MCF 10A (cell line): ENCODE results near the gene SEPTIN8. TPM values are rescaled to one million over a fixed set of nuclear protein-coding genes. Genes with fewer than 3 reads are reported as not detected.
A peak's percentile ranks its signal among the peaks of the same experiment; 100 is the strongest.

Experiments used
- BruUV-seq: library from RNA; stranded (reverse); fragments of 400-500 nt; replicated peaks from 2 replicates; lab custom pipeline; 2021; lab: Mats Ljungman, UMichigan
- CTCF ChIA-PET: fragments of 300-600 bp; sonication (Branson Sonifier 250); formaldehyde crosslinking; extraction: SDS; loops from one replicate; lab custom pipeline; 2021; ENCODE audit warnings: antibody characterized with exemption, inconsistent platforms; lab: Yijun Ruan, JAX
- POLR2A ChIA-PET: fragments of 300-600, 350-650 bp; sonication (Branson Sonifier 250); formaldehyde crosslinking; extraction: SDS; loops from one replicate; lab custom pipeline; 2020; ENCODE audit warnings: antibody characterized with exemption, inconsistent platforms; lab: Yijun Ruan, JAX
- DNase-seq: peaks from one replicate; pipeline ENCODE4 v3.0.0-alpha.2; 2018; ENCODE audit not compliant: unreplicated experiment
- H3K27ac Mint-ChIP-seq: one replicate; pipeline ENCODE4 v1.8.0; 2022; ENCODE audit warnings: mild to moderate bottlenecking, low read depth, mixed read lengths; ENCODE audit not compliant: unreplicated experiment
- H3K27me3 Mint-ChIP-seq: one replicate; pipeline ENCODE4 v1.8.0; 2022; ENCODE audit warnings: mixed read lengths; ENCODE audit not compliant: insufficient read depth, unreplicated experiment
- H3K36me3 Mint-ChIP-seq: one replicate; pipeline ENCODE4 v1.8.0; 2022; ENCODE audit warnings: mild to moderate bottlenecking, moderate library complexity, mixed read lengths; ENCODE audit not compliant: insufficient read depth, unreplicated experiment
- H3K4me1 Mint-ChIP-seq: one replicate; pipeline ENCODE4 v1.8.0; 2022; ENCODE audit warnings: mixed read lengths; ENCODE audit not compliant: insufficient read depth, unreplicated experiment
- H3K4me3 Mint-ChIP-seq: one replicate; pipeline ENCODE4 v1.8.0; 2022; ENCODE audit warnings: mild to moderate bottlenecking, moderate library complexity, mixed read lengths; ENCODE audit not compliant: unreplicated experiment
- H3K9me3 Mint-ChIP-seq: one replicate; pipeline ENCODE4 v1.8.0; 2022; ENCODE audit warnings: mixed read lengths; ENCODE audit not compliant: unreplicated experiment
- CTCF ChIP-seq: fragments of 200-600 bp; IDR thresholded peaks from one replicate; pipeline ENCODE4 v1.8.0; 2022; ENCODE audit warnings: antibody characterized with exemption, mild to moderate bottlenecking; ENCODE audit not compliant: unreplicated experiment
- intact Hi-C: fragments of 100-400 bp; cut with micrococcal nuclease; formaldehyde crosslinking; loops from 2 replicates; pipeline ENCODE4 v1.14.1; 2022
- total RNA-seq: library from RNA; stranded (reverse); gene quantifications from 2 replicates; pipeline ENCODE4 v1.2.3, GENCODE V29; 2022

Gene SEPTIN8
- total RNA-seq, 1 experiment from 2014 or later: 34.8 TPM

GRCh38 chr5:132729896-132730295, 47.1 kb downstream of the SEPTIN8 start:
- no peak for DNase-seq
- no TSS peak for BruUV-seq
- intact Hi-C loops: no loop called here
- Mint-ChIP-seq H3K27me3 (no peaks in the 10 kb centered on the region), H3K27ac (no peak overlapping the region), H3K36me3 (peaks cover 48% of the 10 kb centered on the region), H3K9me3 (no peaks in the 10 kb centered on the region), H3K4me1 (peaks cover 7% of the 10 kb centered on the region), H3K4me3 (no peak overlapping the region)
- TF ChIP-seq CTCF: no peak
- CTCF ChIA-PET: interaction anchor here (0.6 to 1.8 kb wide), 5 partner anchors 10 to 1121 kb away, joined by 3 to 6 read pairs (median 4); no protein-coding TSS in a partner anchor
- POLR2A ChIA-PET: no interaction called here

- Mint-ChIP-seq H3K4me1 (no peaks in the 10 kb centered on the region), H3K27ac (no peak overlapping the region), H3K4me3 (no peak overlapping the region), H3K9me3 (no peaks in the 10 kb centered on the region), H3K36me3 (peaks cover 28% of the 10 kb centered on the region), H3K27me3 (no peaks in the 10 kb centered on the region)
- TF ChIP-seq CTCF: no peak
- ChIA-PET POLR2A (interaction anchor here (0.7 to 5.0 kb wide), 5 partner anchors 9 to 147 kb away, joined by 3 to 29 read pairs (median 3); partner anchors contain the start of gene KIF3A), CTCF (no interaction called here)
- intact Hi-C loops: no loop called here
- no TSS peak for BruUV-seq
- no peak for DNase-seq
These were observed 51.3 kb downstream of the SEPTIN8 start for GRCh38 chr5:132725745-132726144.

GRCh38 chr5:132718544-132719312, 58.3 kb downstream of the SEPTIN8 start:
- no peaks in the 10 kb centered on the region for H3K4me1 Mint-ChIP-seq
- ChIA-PET CTCF (interaction anchor here (0.7 kb wide), 2 partner anchors 102 to 333 kb away, joined by 3 read pairs; no protein-coding TSS in a partner anchor), POLR2A (interaction anchor here (0.7 to 1.3 kb wide), 3 partner anchors 17 to 41 kb away, joined by 3 to 4 read pairs (median 3); no protein-coding TSS in a partner anchor)
- no peak overlapping the region for H3K27ac Mint-ChIP-seq
- peaks cover 36% of the 10 kb centered on the region for H3K36me3 Mint-ChIP-seq
- TF ChIP-seq CTCF: no peak
- H3K27me3 Mint-ChIP-seq: no peaks in the 10 kb centered on the region
- no peak overlapping the region for H3K4me3 Mint-ChIP-seq
- no peaks in the 10 kb centered on the region for H3K9me3 Mint-ChIP-seq
- DNase-seq: no peak
- intact Hi-C loops: loop anchor here (10.0 kb wide), 1 partner anchor 334 kb away; no protein-coding TSS in a partner anchor
- no TSS peak for BruUV-seq

DNA sequence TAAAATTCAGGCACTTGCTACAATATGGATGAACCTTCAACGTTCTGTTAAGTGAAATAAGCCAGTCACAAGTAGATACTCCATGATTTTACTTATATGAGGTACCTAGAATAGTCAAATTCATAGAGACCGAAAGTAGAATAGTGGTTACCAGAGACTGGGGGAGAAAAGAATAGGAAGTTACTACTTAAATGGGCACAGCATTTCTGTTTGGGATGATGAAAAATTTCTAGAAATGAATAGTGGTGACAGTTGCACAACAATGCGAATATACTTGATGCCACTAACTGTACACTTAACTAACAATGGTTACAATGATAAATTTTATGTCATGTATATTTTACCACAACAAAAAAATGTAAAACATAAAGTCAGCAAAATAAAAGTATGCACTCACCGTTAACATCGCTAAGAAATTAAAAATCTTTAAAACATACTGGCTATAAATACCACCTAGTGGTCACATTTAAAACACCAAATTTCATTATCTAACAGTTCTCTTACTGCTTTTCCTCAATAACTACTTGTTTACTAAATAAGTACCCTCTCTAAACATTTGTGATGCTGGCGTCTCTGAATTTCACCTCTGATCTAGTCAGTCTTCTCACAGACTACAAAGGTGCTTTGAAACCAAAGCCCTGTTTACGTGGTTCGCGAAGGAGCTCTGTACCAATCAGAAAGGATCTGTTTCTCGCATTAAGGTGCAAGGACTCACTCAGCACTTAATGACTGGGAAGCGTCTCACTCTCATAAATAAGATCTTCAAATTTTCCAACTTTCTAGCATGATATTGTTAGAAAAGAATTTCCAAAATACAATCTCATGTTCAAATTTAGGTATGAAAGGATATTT, 62.4 kb downstream of the SEPTIN8 start:
- CTCF ChIA-PET: interaction anchor here (0.6 to 2.1 kb wide), 14 partner anchors 9 to 439 kb away, joined by 3 to 13 read pairs (median 4); partner anchors contain the start of gene KIF3A
- Mint-ChIP-seq H3K36me3 (peaks cover 29% of the 10 kb centered on the region), H3K4me1 (no peaks in the 10 kb centered on the region), H3K27me3 (no peaks in the 10 kb centered on the region), H3K4me3 (no peak overlapping the region), H3K9me3 (no peaks in the 10 kb centered on the region), H3K27ac (no peak overlapping the region)
- no peak for DNase-seq
- intact Hi-C loops: loop anchor here (1.0 to 10.0 kb wide), 2 partner anchors 188 to 330 kb away; no protein-coding TSS in a partner anchor
- no TSS peak for BruUV-seq
- POLR2A ChIA-PET: no interaction called here
- peak; percentile 50 for TF ChIP-seq CTCF
